Adrenal gland (tissue), 5 donors: Measurements from ENCODE around the gene LPP.

Source experiments
- CTCF ChIP-seq, 6 experiments: fragments of 450-650 bp in 4 of 6; fragments of 200-600 bp in 2 of 6; sonication (generic) in 1 of 6; IDR thresholded peaks; 1 replicate in 5 of 6; 2 replicates in 1 of 6; pipeline versions ENCODE4 v1.5.1 to v1.8.0; 2016 to 2021; ENCODE audit warnings: antibody characterized with exemption in 6 of 6, mild to moderate bottlenecking in 2 of 6, moderate library complexity in 1 of 6
- POLR2A ChIP-seq, 2 donors: fragments of 450-650 bp; IDR thresholded peaks; one replicate each; pipeline ENCODE4 v1.6.1; 2017; ENCODE audit warnings: antibody characterized with exemption in 2 of 2, mild to moderate bottlenecking in 2 of 2, moderate library complexity in 1 of 2
- donor health status: DM: no; HTN: no; CAD: no.

GRCh38 chr3:188348435-188349244 lies 194.7 kb downstream of the LPP start:
- TF ChIP-seq CTCF (IDR thresholded peaks at IDR 0.05) (no peak), POLR2A (IDR thresholded peaks at IDR 0.05) (no peak)
